ENCODE data around the gene MRTFB. TPM values are rescaled to one million over a fixed set of nuclear protein-coding genes. Genes with fewer than 3 reads are reported as not detected.

The MRTFB gene
- total and polyA plus RNA-seq, 2 of the 13 experiments (the other 11 are each of a cell fraction or from before 2014, with no cell fraction given) = 11.4 to 14.0 TPM

- no peak for TF ChIP-seq ZBTB40 (IDR thresholded peaks at IDR 0.05)
- TF ChIP-seq ZBTB40 (CRISPR knock-in tag; IDR thresholded peaks at IDR 0.05) = no peak; the same call in 1 of the 2 replicates
- TF ChIP-seq SRSF4 (IDR thresholded peaks at IDR 0.05; ENCODE audit: low read depth, low read length, poor library complexity, severe bottlenecking) = no peak
- peak; percentile 69 for TF ChIP-seq ZBTB7B (CRISPR knock-in tag; IDR thresholded peaks at IDR 0.05)
- TF ChIP-seq FOXJ3 (CRISPR knock-in tag; IDR thresholded peaks at IDR 0.05; ENCODE audit: borderline replicate concordance) = no peak
- TF ChIP-seq HES4 (CRISPR knock-in tag; IDR thresholded peaks at IDR 0.05; ENCODE audit: borderline replicate concordance) = peak; percentile 88; the same call in 1 of the 2 replicates
- peak; percentile 96 for TF ChIP-seq CSRNP1 (CRISPR knock-in tag; IDR thresholded peaks at IDR 0.05)
- peak; percentile 98 for TF ChIP-seq KMT2B (CRISPR knock-in tag; IDR thresholded peaks at IDR 0.05)
- TF ChIP-seq ZKSCAN8 (CRISPR knock-in tag; IDR thresholded peaks at IDR 0.05; ENCODE audit: borderline replicate concordance) = no peak
- no peak; the same call in 1 of the 2 replicates for TF ChIP-seq ZNF12 (CRISPR knock-in tag; IDR thresholded peaks at IDR 0.05)
- peak; percentile 68; the same call in 1 of the 2 replicates for TF ChIP-seq TRAFD1 (CRISPR knock-in tag; IDR thresholded peaks at IDR 0.05; ENCODE audit: borderline replicate concordance)
- peak; percentile 85 for TF ChIP-seq RNF2 (conservative IDR thresholded peaks at IDR 0.05; ENCODE audit: low read depth)
- TF ChIP-seq ZBTB7A (CRISPR knock-in tag; IDR thresholded peaks at IDR 0.05) = peak; percentile 97
- TF ChIP-seq ZNF496 (CRISPR knock-in tag; IDR thresholded peaks at IDR 0.05; ENCODE audit: insufficient replicate concordance) = no peak
- peak; percentile 97 for TF ChIP-seq KDM2A (CRISPR knock-in tag; IDR thresholded peaks at IDR 0.05; ENCODE audit: borderline replicate concordance, low read depth)
- peak; percentile 99 for TF ChIP-seq ASH2L (IDR thresholded peaks at IDR 0.05; ENCODE audit: insufficient read length, low read depth, low read length)
Observed at GRCh38 chr16:14070877-14071575, at the start of gene MRTFB (continued).

Measured in HepG2 (cell line).